Osteoblast (primary cell): Measurements from ENCODE around the gene FNDC3B. TPM values are rescaled to one million over a fixed set of nuclear protein-coding genes. Genes with fewer than 3 reads are reported as not detected.

Experiments used
- DNase-seq: peaks from one replicate; pipeline ENCODE4 v3.0.0; 2011; ENCODE audit warnings: low spot score, mixed read lengths; ENCODE audit not compliant: insufficient read length; ENCODE audit errors: missing footprints
- H2AFZ ChIP-seq: 2 replicates; pipeline ENCODE4 v1.6.0; 2011; ENCODE audit warnings: mild to moderate bottlenecking, low read length
- H3K27ac ChIP-seq: 2 replicates; pipeline ENCODE4 v1.5.1; 2011; ENCODE audit warnings: mild to moderate bottlenecking, low read depth, low read length, moderate library complexity
- H3K27me3 ChIP-seq: 2 replicates; pipeline ENCODE4 v1.6.0; 2012; ENCODE audit warnings: mild to moderate bottlenecking, control low read depth, inconsistent platforms, low read length, moderate library complexity; ENCODE audit not compliant: insufficient read depth
- H3K36me3 ChIP-seq: 2 replicates; pipeline ENCODE4 v1.5.1; 2011; ENCODE audit warnings: mild to moderate bottlenecking, low read length, control low read depth, moderate library complexity; ENCODE audit not compliant: insufficient read depth
- H3K4me1 ChIP-seq: 2 replicates; pipeline ENCODE4 v1.5.1; 2011; ENCODE audit warnings: mild to moderate bottlenecking, low read length, control low read depth, moderate library complexity; ENCODE audit not compliant: insufficient read depth
- H3K4me2 ChIP-seq: 2 replicates; pipeline ENCODE4 v1.6.0; 2011; ENCODE audit warnings: mild to moderate bottlenecking, low read length; ENCODE audit not compliant: insufficient read depth
- H3K4me3 ChIP-seq: fragments of 200-600 bp; sonication (generic); 3 replicates; pipeline ENCODE4 v1.5.1; 2012; ENCODE audit warnings: mild to moderate bottlenecking, low read length, inconsistent platforms; ENCODE audit not compliant: insufficient read depth
- H3K79me2 ChIP-seq: 2 replicates; pipeline ENCODE4 v1.6.0; 2012; ENCODE audit warnings: mild to moderate bottlenecking, low read length, control low read depth, inconsistent platforms; ENCODE audit not compliant: insufficient read depth
- H3K9me3 ChIP-seq: 2 replicates; pipeline ENCODE4 v1.5.1; 2011; ENCODE audit warnings: low read depth, low read length, control low read depth
- H4K20me1 ChIP-seq: 2 replicates; pipeline ENCODE4 v1.6.0; 2012; ENCODE audit warnings: mild to moderate bottlenecking, low read length, control low read depth; ENCODE audit not compliant: insufficient read depth
- CTCF ChIP-seq: IDR thresholded peaks from 2 replicates; pipeline ENCODE4 v1.5.1; 2011; ENCODE audit warnings: mild to moderate bottlenecking, low read depth, low read length, moderate library complexity; ENCODE audit errors: extremely low read depth
- total RNA-seq: library from RNA; depleted of rRNA; stranded (reverse); fragments of >200 nt; gene quantifications from 2 replicates; pipeline ENCODE4 v1.2.3, GENCODE V29; 2012

Gene FNDC3B
- total RNA-seq, 1 donor = 179 TPM

GRCh38 chr3:172063456-172064432 is 24.4 kb downstream of the FNDC3B start:
- TF ChIP-seq CTCF = no peak
- peaks cover 97% of the 10 kb centered on the region for H3K79me2 ChIP-seq
- peaks cover 50% of the 10 kb centered on the region for H3K4me1 ChIP-seq
- peaks cover 16% of the 10 kb centered on the region for H3K36me3 ChIP-seq
- DNase-seq = no peak
- H3K9me3 ChIP-seq = no peaks in the 10 kb centered on the region
- H3K4me2 ChIP-seq = no peak overlapping the region
- peak overlapping the region; percentile 4 for H3K27ac ChIP-seq
- H3K27me3 ChIP-seq = no peaks in the 10 kb centered on the region
- no peak overlapping the region for H3K4me3 ChIP-seq
- H2AFZ ChIP-seq = no peak overlapping the region
- peaks cover 88% of the 10 kb centered on the region for H4K20me1 ChIP-seq

- Histone ChIP-seq H3K9me3 (no peaks in the 10 kb centered on the region), H3K79me2 (peaks cover 97% of the 10 kb centered on the region), H2AFZ (no peak overlapping the region), H3K36me3 (peaks cover 16% of the 10 kb centered on the region), H3K27me3 (no peaks in the 10 kb centered on the region), H3K4me3 (no peak overlapping the region), H3K4me2 (peak overlapping the region; percentile 29), H3K4me1 (peaks cover 64% of the 10 kb centered on the region), H3K27ac (peak overlapping the region; percentile 80), H4K20me1 (peaks cover 88% of the 10 kb centered on the region)
- DNase-seq = no peak
- no peak for TF ChIP-seq CTCF
Observed at GRCh38 chr3:172065527-172065926, 26.1 kb downstream of the FNDC3B start.

GRCh38 chr3:172065967-172066762 is 26.8 kb downstream of the FNDC3B start:
- peaks cover 98% of the 10 kb centered on the region for H3K79me2 ChIP-seq
- peaks cover 88% of the 10 kb centered on the region for H4K20me1 ChIP-seq
- H3K27ac ChIP-seq = peak overlapping the region; percentile 80
- DNase-seq = peak; percentile 86
- no peaks in the 10 kb centered on the region for H3K9me3 ChIP-seq
- TF ChIP-seq CTCF = no peak
- H3K4me2 ChIP-seq = peak overlapping the region; percentile 29
- H2AFZ ChIP-seq = no peak overlapping the region
- H3K27me3 ChIP-seq = no peaks in the 10 kb centered on the region
- no peak overlapping the region for H3K4me3 ChIP-seq
- peaks cover 16% of the 10 kb centered on the region for H3K36me3 ChIP-seq
- peaks cover 62% of the 10 kb centered on the region for H3K4me1 ChIP-seq
